Neural cell (in vitro differentiated cells): Measurements from ENCODE around the gene PNPLA7.

Experiments
- RAD21 ChIP-seq: fragments of 450-650 bp; conservative IDR thresholded peaks from 2 replicates; pipeline ENCODE4 v1.6.1; 2014; ENCODE audit warnings: antibody characterized with exemption, mild to moderate bottlenecking, moderate library complexity
- TF ChIP-seq, protein P1 (sequence below): fragments of 450-650 bp; IDR thresholded peaks from 2 replicates; pipeline ENCODE4 v1.5.1; 2014; ENCODE audit warnings: antibody characterized with exemption, mild to moderate bottlenecking, moderate library complexity; ENCODE audit not compliant: poor library complexity, severe bottlenecking
- TF ChIP-seq, protein P2 (sequence below): IDR thresholded peaks from 2 replicates; pipeline ENCODE4 v1.6.1; 2012; ENCODE audit warnings: borderline replicate concordance

DNA sequence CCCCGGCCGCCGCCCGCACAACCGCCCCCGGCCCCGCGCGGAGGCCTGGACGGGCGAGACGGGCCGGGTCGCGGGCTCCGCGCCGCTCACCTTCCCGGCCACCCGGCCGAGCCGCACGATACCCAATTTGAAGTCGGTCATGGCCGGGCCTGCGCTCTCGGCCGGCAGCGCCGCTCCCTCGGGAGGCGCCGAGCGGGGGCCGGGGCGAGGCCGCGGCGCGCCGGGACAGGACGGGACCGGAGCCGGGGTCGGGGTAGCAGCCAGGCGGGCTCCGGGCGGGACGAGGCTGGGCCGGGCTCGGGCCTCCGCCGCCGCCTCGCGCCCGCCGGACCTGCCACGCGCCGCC is 39.9 kb upstream of the PNPLA7 start:
- TF ChIP-seq, protein P1, sequence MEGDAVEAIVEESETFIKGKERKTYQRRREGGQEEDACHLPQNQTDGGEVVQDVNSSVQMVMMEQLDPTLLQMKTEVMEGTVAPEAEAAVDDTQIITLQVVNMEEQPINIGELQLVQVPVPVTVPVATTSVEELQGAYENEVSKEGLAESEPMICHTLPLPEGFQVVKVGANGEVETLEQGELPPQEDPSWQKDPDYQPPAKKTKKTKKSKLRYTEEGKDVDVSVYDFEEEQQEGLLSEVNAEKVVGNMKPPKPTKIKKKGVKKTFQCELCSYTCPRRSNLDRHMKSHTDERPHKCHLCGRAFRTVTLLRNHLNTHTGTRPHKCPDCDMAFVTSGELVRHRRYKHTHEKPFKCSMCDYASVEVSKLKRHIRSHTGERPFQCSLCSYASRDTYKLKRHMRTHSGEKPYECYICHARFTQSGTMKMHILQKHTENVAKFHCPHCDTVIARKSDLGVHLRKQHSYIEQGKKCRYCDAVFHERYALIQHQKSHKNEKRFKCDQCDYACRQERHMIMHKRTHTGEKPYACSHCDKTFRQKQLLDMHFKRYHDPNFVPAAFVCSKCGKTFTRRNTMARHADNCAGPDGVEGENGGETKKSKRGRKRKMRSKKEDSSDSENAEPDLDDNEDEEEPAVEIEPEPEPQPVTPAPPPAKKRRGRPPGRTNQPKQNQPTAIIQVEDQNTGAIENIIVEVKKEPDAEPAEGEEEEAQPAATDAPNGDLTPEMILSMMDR: no peak
- TF ChIP-seq, protein P2, sequence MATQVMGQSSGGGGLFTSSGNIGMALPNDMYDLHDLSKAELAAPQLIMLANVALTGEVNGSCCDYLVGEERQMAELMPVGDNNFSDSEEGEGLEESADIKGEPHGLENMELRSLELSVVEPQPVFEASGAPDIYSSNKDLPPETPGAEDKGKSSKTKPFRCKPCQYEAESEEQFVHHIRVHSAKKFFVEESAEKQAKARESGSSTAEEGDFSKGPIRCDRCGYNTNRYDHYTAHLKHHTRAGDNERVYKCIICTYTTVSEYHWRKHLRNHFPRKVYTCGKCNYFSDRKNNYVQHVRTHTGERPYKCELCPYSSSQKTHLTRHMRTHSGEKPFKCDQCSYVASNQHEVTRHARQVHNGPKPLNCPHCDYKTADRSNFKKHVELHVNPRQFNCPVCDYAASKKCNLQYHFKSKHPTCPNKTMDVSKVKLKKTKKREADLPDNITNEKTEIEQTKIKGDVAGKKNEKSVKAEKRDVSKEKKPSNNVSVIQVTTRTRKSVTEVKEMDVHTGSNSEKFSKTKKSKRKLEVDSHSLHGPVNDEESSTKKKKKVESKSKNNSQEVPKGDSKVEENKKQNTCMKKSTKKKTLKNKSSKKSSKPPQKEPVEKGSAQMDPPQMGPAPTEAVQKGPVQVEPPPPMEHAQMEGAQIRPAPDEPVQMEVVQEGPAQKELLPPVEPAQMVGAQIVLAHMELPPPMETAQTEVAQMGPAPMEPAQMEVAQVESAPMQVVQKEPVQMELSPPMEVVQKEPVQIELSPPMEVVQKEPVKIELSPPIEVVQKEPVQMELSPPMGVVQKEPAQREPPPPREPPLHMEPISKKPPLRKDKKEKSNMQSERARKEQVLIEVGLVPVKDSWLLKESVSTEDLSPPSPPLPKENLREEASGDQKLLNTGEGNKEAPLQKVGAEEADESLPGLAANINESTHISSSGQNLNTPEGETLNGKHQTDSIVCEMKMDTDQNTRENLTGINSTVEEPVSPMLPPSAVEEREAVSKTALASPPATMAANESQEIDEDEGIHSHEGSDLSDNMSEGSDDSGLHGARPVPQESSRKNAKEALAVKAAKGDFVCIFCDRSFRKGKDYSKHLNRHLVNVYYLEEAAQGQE: no peak
- no peak for TF ChIP-seq RAD21
